Right atrium auricular region (tissue), 2 donors: ENCODE data around the gene PSRC1. TPM values are rescaled to one million over a fixed set of nuclear protein-coding genes. Genes with fewer than 3 reads are reported as not detected.

Source experiments
- DNase-seq: peaks from one replicate; pipeline ENCODE4 v3.0.0-alpha.2; 2019; ENCODE audit warnings: low spot score
- H3K27ac ChIP-seq, 2 donors: fragments of 200-600 bp; sonication (generic); 1 replicate in 1 of 2; 2 replicates in 1 of 2; pipeline ENCODE4 v1.5.1; 2016 to 2019
- H3K27me3 ChIP-seq, 2 donors: fragments of 200-600 bp; sonication (generic); one replicate each; pipeline versions ENCODE4 v1.5.1 to v1.6.0; 2017 to 2019
- H3K36me3 ChIP-seq: fragments of 200-600 bp; sonication (generic); one replicate; pipeline ENCODE4 v1.5.1; 2016
- H3K4me1 ChIP-seq, 2 donors: fragments of 200-600 bp; sonication (generic); one replicate each; pipeline versions ENCODE4 v1.5.1 to v1.6.0; 2017 to 2019
- H3K4me3 ChIP-seq, 2 donors: fragments of 200-600 bp; sonication (generic); 1 replicate in 1 of 2; 2 replicates in 1 of 2; pipeline ENCODE4 v1.5.1; 2017 to 2019; ENCODE audit warnings: mild to moderate bottlenecking in 1 of 2, moderate library complexity in 1 of 2
- H3K9me3 ChIP-seq, 2 donors: fragments of 200-600 bp; sonication (generic); one replicate each; pipeline ENCODE4 v1.5.1; 2019
- total RNA-seq, 2 donors: library from RNA; depleted of rRNA; stranded (reverse); fragments of >200 nt; gene quantifications; one replicate each; pipeline ENCODE4 v1.1.0, GENCODE V29; 2016
- TF ChIP-seq, protein P1 (sequence below), 2 donors: fragments of 200-600 bp; sonication (generic); IDR thresholded peaks; one replicate each; pipeline ENCODE4 v1.5.1; 2019; ENCODE audit warnings: antibody characterized with exemption in 2 of 2

The PSRC1 gene
- total RNA-seq, 2 donors from 2014 or later, result 2.2 to 2.4 TPM

- H3K36me3 ChIP-seq, result peaks cover 4% of the 10 kb centered on the region
- no peak for DNase-seq
- H3K9me3 ChIP-seq, result no peaks in the 10 kb centered on the region
- no peak overlapping the region for H3K4me3 ChIP-seq
- peaks cover 0 to 13% of the 10 kb centered on the region in 2 donors for H3K4me1 ChIP-seq
- H3K27me3 ChIP-seq, result no peaks in the 10 kb centered on the region
- H3K27ac ChIP-seq, result no peak overlapping the region
- TF ChIP-seq, protein P1, sequence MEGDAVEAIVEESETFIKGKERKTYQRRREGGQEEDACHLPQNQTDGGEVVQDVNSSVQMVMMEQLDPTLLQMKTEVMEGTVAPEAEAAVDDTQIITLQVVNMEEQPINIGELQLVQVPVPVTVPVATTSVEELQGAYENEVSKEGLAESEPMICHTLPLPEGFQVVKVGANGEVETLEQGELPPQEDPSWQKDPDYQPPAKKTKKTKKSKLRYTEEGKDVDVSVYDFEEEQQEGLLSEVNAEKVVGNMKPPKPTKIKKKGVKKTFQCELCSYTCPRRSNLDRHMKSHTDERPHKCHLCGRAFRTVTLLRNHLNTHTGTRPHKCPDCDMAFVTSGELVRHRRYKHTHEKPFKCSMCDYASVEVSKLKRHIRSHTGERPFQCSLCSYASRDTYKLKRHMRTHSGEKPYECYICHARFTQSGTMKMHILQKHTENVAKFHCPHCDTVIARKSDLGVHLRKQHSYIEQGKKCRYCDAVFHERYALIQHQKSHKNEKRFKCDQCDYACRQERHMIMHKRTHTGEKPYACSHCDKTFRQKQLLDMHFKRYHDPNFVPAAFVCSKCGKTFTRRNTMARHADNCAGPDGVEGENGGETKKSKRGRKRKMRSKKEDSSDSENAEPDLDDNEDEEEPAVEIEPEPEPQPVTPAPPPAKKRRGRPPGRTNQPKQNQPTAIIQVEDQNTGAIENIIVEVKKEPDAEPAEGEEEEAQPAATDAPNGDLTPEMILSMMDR (IDR thresholded peaks at IDR 0.05), result no peak
Measured at GRCh38 chr1:109265016-109265415, 17.9 kb downstream of the PSRC1 start.

GRCh38 chr1:109264379-109264755 lies 18.6 kb downstream of the PSRC1 start:
- H3K4me3 ChIP-seq, result no peak overlapping the region
- no peak for DNase-seq
- TF ChIP-seq, protein P1 (IDR thresholded peaks at IDR 0.05), result no peak
- H3K27ac ChIP-seq, result no peak overlapping the region
- no peaks in the 10 kb centered on the region for H3K9me3 ChIP-seq
- H3K4me1 ChIP-seq, result peaks cover 0 to 13% of the 10 kb centered on the region in 2 donors
- no peaks in the 10 kb centered on the region for H3K27me3 ChIP-seq
- peaks cover 4% of the 10 kb centered on the region for H3K36me3 ChIP-seq

DNA sequence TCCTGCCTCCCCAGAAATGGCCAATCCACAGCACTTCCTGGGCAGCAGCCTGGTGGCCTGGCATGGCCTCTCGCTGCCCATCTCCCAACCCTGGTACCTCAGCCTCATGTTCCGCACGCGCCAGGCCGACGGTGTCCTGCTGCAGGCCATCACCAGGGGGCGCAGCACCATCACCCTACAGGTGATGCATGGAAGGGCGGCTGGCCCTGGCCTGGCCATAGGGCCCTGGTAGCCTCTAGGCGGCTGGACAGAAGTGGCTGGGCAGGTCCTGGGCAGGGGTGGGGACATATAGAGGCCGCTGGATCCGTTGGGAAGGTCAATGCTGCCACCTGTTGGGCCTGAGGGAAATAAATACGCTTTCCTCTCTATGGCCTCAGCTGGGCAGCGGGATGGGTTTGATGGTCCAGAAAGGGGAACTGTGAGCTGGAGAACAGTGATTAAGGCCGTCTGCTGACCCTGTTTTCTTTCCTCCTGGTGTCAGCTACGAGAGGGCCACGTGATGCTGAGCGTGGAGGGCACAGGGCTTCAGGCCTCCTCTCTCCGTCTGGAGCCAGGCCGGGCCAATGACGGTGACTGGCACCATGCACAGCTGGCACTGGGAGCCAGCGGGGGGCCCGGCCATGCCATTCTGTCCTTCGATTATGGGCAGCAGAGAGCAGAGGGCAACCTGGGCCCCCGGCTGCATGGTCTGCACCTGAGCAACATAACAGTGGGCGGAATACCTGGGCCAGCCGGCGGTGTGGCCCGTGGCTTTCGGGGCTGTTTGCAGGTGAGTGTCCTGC lies 19.2 kb downstream of the PSRC1 start:
- peaks cover 6% of the 10 kb centered on the region for H3K36me3 ChIP-seq
- H3K27ac ChIP-seq, result no peak overlapping the region
- peaks cover 0 to 13% of the 10 kb centered on the region in 2 donors for H3K4me1 ChIP-seq
- H3K4me3 ChIP-seq, result no peak overlapping the region
- H3K27me3 ChIP-seq, result no peaks in the 10 kb centered on the region
- TF ChIP-seq, protein P1 (IDR thresholded peaks at IDR 0.05), result peak; percentile 80 to 93
- peak; percentile 83 for DNase-seq
- no peaks in the 10 kb centered on the region for H3K9me3 ChIP-seq

DNA sequence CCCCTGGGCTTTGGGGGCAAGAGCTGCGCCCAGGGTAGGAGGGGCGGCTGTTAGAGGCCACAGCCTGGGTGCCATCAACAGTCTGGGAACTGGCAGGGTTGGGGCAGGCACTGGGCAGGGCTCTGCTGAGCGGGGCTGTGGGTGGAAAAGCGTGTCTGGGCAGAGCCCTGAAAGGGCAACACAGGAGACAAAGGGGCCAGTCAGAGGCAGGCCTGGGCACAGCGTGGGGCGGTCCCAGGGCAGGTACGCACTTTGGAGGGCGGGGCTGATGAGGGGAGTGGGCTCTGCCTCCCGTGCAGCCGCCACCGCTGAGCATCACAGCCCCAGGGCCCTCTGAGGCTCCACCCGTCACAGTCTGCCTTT lies 19.7 kb downstream of the PSRC1 start:
- Histone ChIP-seq H3K27me3 (no peaks in the 10 kb centered on the region), H3K27ac (no peak overlapping the region), H3K36me3 (peaks cover 10% of the 10 kb centered on the region), H3K9me3 (no peaks in the 10 kb centered on the region), H3K4me1 (peaks cover 0 to 13% of the 10 kb centered on the region in 2 donors), H3K4me3 (no peak overlapping the region)
- TF ChIP-seq, protein P1 (IDR thresholded peaks at IDR 0.05), result no peak
- no peak for DNase-seq

DNA sequence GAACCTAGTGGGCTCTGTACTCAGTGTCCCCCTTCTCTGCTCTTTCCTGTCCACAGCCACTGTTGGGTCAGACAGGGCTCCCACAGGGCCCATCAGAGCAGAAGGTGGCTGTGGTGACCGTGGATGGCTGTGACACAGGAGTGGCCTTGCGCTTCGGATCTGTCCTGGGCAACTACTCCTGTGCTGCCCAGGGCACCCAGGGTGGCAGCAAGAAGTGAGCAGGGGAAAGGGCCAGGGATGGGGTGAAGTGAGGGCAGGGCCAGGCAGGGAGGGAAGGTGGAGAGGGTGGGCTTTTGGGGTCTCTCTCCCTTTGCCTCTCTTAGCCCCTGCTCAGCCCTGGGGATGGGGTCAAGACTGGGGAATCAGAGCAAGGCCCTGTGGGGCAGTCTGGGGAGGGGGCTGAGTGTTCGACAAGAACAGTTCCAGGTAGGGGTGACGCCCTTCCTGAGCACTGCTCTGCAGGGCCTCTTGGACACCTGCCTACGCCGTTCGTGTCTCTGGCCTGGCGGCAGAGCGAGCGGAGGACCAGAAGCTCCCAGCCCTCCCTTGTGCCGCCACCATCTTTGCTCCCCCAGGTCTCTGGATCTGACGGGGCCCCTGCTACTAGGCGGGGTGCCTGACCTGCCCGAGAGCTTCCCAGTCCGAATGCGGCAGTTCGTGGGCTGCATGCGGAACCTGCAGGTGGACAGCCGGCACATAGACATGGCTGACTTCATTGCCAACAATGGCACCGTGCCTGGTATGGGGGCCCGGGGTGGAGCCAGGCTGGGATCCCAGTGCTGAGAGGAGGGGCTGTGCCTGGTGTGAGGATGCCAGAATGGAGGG lies 20.5 kb downstream of the PSRC1 start:
- Histone ChIP-seq H3K27me3 (no peaks in the 10 kb centered on the region), H3K36me3 (peaks cover 10% of the 10 kb centered on the region), H3K4me3 (no peak overlapping the region), H3K9me3 (no peaks in the 10 kb centered on the region), H3K4me1 (peaks cover 0 to 13% of the 10 kb centered on the region in 2 donors), H3K27ac (no peak overlapping the region)
- no peak for DNase-seq
- TF ChIP-seq, protein P1 (IDR thresholded peaks at IDR 0.05), result no peak
